HS-5 (cell line): ENCODE data around the gene MRTFA.

Source experiments
- DNase-seq: peaks from one replicate; pipeline ENCODE4 v3.0.0-alpha.2; 2012; ENCODE audit warnings: low read depth

MRTFA gene

GRCh38 chr22:40463683-40464082 lies 172.8 kb downstream of the MRTFA start:
- no peak for DNase-seq

GRCh38 chr22:40463017-40463631 lies 173.4 kb downstream of the MRTFA start:
- DNase-seq: no peak

- DNase-seq: no peak
These were observed 174.1 kb downstream of the MRTFA start for GRCh38 chr22:40462195-40462984.

- no peak for DNase-seq
These were observed 182.8 kb downstream of the MRTFA start for GRCh38 chr22:40453671-40454070.

GRCh38 chr22:40452730-40453487 lies 183.6 kb downstream of the MRTFA start:
- DNase-seq: no peak

- DNase-seq: no peak
These were observed 185.3 kb downstream of the MRTFA start for GRCh38 chr22:40451210-40451609.

GRCh38 chr22:40450616-40451015 lies 185.9 kb downstream of the MRTFA start:
- no peak for DNase-seq

GRCh38 chr22:40449676-40450035 lies 186.9 kb downstream of the MRTFA start:
- peak; percentile 39 for DNase-seq

GRCh38 chr22:40446203-40446602 lies 190.3 kb downstream of the MRTFA start:
- no peak for DNase-seq

GRCh38 chr22:40444178-40444831 lies 192.2 kb downstream of the MRTFA start:
- no peak for DNase-seq

- no peak for DNase-seq
These were observed 192.8 kb downstream of the MRTFA start for GRCh38 chr22:40443732-40444131.

- no peak for DNase-seq
These were observed 194.6 kb downstream of the MRTFA start for GRCh38 chr22:40441761-40442390.

GRCh38 chr22:40436505-40437431 lies 199.8 kb downstream of the MRTFA start:
- DNase-seq: peak; percentile 24

- no peak for DNase-seq
These were observed 201.8 kb downstream of the MRTFA start for GRCh38 chr22:40434745-40435144.

- DNase-seq: no peak
These were observed 202.4 kb downstream of the MRTFA start for GRCh38 chr22:40434106-40434505.

- DNase-seq: no peak
These were observed 203.0 kb downstream of the MRTFA start for GRCh38 chr22:40433416-40434090.

- DNase-seq: no peak
These were observed 203.9 kb downstream of the MRTFA start for GRCh38 chr22:40432625-40433024.

GRCh38 chr22:40432157-40432556 lies 204.4 kb downstream of the MRTFA start:
- DNase-seq: no peak

GRCh38 chr22:40430991-40431390 lies 205.5 kb downstream of the MRTFA start:
- no peak for DNase-seq

- DNase-seq: no peak
These were observed 207.0 kb downstream of the MRTFA start for GRCh38 chr22:40429481-40429880.
